HG02943 (cell line): ENCODE measurements around the gene LMOD2.

Experiments
- ATAC-seq: cut with Tn5 transposase; IDR thresholded peaks from one replicate; pipeline ENCODE4 v1.9.1; 2021; ENCODE audit warnings: mild to moderate bottlenecking, low read depth, moderate library complexity; ENCODE audit not compliant: unreplicated experiment

Gene LMOD2

DNA sequence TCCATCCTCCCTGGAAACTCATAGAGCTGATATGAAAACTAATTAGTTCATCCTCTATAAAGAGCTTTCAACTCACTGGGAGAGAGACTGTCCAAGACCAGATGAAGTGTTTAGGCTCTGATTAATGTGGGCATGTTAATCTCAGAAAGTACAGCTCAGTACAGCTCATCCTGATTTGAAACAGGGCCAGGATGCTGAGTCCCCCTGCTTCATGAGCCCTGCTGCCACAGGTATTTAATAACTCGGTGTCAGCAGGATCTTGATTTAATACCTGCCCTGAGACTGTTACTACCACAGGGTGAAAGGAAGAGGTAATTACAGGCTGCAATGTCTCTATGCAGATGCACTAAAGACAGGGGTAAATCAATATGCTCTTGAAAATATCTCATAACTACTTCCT lies 10.8 kb downstream of the LMOD2 start:
- no peak for ATAC-seq

DNA sequence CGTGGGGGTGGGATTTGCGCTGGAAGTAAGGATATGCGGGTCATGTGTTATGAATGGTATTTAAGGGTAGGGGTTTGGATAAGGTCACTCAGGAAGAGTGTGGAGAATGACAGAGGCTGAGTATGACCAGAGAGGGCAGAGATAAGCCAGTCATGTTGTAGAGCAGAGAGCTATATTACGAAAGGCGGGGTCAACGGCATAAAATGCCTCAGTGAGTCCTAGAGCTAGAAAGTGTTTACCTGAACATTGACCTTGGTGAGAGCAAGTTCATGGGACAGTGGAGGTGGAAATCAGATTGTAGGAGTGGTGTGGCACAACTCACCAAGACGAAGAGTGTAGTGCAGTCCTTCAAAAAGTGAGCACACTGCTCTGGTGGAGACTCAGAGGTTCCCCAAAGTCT lies 13.8 kb downstream of the LMOD2 start:
- no peak for ATAC-seq

DNA sequence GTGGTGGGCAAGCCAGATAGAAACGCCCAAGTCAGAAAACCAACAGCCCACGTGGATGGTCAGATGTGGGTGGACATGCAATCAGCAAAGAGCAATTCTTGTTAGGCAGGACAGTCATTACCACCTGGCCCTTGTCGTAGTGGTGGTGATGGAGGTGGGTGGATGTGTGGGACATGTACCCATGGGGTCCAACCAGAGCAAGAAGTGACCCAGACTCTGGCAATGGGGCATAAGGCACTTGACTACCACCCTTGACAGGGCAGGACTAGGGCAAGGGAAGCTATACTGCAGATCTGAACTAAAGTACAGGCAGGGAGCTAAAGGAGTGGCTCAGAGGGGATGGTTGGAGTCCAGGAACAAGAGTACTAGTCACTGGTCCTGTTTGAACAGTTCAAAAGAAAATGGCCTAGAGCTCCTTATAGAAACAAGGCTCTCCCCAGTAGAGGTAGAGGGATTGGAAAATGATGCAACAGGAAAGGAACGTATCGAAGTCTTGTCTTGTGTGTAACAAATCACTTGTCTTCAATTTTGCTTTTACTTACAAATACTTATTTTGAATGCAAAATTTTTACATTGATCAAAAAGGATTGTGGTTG lies 17.6 kb downstream of the LMOD2 start:
- no peak for ATAC-seq

DNA sequence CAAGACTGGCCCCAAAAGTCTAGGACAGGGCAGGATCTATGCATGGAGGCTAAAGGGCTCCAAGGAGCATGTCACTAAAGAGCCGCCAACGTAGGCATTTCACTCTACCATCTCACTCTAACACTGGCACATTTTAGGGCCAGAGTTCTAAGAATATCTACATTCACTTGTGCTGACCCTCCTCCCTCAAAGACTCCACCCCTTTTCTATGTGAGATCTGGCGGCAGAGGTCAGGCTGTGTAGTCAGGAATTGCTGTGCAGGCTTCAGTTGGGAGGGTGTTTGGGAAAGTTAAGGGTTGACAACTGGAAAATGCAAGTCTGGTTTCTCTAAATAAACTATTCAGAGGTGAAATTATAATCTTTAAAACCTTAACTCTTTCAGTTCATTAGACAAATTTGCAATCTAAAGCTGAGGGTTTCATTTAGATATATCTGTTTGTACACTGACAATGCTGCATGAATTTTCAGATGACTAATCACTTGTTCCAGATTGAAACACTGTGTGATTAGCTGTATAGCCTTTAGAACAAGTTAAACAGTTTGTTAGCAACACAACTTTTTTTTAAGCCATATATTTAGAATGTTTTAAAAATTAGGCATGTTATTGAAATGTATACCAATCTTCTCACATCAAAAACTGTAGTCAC lies 18.2 kb downstream of the LMOD2 start:
- no peak for ATAC-seq

DNA sequence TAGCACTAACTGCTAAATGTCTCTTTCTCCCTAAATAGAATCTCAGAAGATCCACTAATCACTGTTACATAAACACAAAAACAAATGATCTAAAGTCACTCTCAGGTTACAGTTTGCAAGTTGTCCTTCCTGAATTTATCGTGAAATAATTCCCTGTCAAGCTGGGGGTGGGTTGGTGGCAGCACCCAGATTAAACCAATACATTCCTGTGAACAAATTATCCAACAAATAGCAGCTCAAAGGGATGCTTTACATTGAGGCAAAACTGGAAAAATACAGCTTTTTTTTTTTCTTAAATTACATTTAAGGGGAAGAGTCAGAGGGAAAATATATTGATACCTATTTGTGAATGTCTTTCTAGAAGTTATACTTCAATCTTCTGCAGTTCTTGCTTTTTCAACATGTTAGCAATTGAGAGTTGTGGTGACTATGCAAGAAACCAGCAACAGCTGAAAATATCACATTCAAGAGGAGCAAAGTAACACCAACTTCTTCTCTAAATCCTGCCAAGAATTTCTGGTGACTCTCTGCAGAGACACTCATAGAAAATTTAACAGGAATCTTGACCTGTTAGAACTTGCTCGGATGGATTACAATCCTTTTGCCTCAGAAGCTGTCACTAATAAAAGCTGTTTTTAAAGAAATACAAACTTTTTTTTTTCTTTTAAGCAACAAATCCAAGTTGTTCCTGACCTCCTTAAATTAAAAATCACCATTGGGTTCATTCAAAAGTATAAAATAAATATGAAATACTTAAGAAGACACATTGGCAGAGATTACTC lies 18.9 kb downstream of the LMOD2 start:
- ATAC-seq: no peak

DNA sequence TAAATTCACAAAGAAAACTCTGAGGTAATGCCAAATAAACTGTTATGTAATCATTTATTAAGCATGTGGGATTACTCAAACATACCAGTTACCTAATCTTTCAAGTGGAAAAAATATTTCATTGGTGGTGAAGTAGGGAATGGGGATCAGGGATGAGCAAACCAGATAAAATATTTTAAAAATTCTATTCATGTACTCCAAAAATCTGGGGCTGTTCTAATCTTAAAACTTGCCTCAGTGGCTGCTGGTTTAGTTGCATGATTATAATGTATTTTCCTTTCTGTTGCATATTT lies 19.5 kb downstream of the LMOD2 start:
- no peak for ATAC-seq

DNA sequence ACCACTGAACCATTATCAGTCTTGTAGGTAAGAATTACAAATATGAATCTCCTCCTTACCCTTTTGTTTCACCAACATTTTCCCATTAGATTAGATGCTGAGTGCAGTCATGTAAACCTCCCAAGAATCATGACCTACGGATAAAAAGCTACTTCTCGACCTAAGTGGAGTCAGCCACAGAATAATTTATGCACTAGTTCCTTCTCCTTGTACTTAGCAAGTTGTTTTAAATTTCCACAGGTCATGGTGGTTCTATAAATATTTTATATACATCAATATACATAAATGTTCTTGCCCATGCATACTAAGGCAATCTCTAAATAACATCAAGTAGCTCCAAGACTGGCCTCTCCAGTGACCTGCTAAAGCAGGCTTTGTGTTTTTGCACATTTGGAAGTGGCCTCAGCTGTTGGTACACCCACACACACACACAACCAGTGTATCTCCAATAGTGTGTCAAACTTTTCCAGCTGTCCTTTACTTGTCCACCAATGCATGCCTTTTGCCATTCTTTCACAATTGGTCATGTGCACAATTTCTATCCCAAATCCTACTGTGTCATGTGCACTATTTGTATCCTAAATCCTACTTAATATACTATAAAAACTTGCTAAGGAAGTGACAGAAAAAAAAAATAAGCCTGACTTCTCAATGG lies 21.5 kb downstream of the LMOD2 start:
- ATAC-seq: no peak

DNA sequence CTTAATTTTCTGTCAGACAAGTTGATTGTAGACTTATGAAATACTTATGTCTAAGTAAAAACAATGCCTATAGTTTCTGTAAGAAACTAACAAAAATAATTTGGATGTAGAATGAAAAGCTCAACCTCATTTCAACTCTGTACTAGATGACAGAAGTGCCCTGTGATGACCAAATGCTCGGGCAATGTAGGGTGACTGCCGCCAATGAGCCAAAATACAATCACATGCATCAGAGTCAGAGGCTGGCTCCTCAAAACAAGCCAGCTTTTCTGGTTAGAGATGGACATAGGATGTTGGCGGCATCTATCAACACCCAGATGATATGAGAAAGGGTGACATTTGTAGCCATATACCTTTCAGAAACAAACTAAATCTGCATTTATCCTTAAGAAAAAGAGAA lies 23.9 kb downstream of the LMOD2 start:
- no peak for ATAC-seq

DNA sequence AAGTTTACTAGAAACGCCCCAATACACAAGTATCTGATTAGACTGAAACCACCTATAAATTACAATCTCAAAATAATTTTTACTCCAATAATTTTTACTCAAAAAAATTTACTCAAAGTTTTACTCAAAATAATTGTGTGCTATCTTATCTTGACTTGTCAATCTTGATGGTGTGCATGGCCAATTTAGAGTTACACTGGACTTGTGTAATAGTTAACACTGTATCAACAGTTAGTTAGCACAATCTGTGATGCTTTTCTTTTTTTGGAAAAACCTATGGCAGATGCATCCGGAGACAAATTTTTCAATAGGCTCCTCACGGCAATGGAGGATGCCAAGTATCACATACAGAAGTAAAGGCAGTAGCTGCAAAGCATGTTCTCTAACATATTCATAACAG lies 24.9 kb downstream of the LMOD2 start:
- no peak for ATAC-seq

DNA sequence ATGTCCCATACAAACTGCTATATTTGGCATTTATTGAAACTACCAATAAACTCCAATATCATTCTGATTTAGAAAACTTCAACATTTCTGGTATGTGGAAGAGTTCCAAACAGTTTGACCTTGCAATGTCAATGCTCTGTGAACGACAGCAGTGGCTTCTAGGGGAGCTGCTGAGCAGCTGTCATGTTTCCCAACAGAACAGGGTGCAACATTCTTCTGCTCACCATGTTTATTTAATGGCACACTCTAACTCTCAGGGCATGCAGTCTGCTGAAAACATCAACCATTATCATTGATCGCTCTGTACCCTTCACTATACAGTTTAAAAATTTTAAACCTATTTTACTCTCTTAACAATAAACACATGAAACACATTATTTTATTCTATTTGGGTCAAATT lies 25.9 kb downstream of the LMOD2 start:
- ATAC-seq: no peak

DNA sequence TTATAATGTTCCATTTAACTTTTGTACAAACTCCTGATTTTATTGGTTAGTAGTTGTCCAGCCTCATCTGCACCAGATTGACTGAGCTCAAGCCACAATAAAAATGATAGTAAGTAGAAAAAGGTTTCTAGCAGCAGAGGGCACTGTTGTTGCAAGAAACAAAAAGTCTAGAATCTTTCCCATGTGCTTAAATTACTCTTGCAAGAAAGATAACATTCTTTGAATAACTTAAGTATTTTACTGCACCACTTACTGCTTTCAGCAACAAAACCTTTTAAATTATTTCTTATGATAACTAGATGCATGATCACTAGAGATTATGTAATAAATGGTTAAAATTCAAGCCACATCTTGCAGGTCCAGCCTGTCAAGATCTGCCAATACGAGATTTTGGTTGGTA lies 27.0 kb downstream of the LMOD2 start:
- no peak for ATAC-seq

DNA sequence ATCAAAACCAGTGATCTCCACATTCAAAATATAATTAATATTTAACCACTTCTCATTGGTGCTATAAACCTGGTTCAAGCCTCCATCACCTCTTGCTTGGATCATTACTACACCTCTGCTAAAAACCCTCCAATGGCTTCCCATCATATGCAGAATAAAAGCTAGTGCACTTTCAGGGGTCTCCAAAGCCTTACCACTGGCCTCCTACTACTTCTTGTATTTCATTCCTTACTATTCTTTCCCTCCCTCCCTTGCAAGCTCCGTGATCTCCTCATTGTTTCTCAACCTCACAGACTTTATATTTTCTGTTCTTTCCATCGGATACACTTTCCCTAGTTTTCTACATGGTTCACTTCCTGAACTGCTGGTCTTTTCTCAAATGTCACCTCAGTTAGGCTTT lies 31.5 kb downstream of the LMOD2 start:
- no peak for ATAC-seq

DNA sequence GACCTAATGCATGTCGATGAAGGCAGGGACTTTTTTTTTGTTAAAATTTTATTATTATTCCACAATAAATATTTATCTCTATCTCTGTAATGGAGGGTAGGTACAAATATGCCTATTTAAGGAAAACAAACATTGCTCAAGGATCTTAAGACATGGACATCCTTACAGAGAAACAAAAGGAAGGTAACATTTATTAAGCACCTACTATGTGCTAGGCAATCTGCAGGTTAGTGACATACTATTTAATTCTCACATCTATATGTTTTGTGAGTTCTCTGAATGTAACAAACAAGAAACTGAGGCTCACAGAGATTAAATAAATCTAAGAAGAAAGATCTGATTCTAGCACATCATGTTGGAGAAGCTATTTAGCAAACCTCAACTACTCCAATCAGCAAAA lies 32.1 kb downstream of the LMOD2 start:
- ATAC-seq: no peak

DNA sequence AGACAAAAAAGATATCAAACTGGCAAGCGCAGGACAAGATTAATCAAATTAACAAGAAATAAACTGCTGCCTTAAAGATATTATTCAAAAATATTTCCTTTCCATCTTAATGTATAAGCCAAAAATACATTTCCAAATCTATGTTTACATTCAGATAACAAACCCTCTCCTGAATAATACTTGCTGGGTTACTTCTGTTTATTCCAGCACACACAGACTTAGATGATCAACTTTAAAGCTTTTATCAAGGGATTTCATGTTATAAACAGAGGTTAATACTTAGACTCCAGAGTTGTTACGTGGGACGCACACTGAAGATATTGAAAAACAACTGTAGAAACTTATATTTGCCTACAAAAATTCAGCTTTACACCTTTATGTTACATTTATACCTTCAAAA lies 33.6 kb downstream of the LMOD2 start:
- no peak for ATAC-seq

DNA sequence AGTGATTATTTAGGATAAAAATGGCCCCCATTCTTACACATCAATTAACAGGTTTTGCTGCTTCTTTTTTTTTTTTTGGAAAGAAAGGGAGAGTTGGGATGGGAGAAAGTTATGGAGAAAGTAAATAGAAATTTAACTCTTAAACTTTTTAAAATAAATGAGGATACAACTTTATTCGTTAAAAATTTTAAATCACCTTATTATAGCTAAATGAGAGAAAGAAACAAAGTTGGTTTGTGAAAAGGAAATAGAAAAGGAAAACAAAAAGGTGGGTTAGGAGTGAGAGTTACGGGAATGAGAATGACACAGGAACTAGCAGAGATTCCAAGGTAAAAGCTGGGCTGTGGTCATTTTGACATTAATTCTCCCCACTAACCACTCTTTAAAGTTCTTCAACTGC lies 34.9 kb downstream of the LMOD2 start:
- ATAC-seq: no peak

DNA sequence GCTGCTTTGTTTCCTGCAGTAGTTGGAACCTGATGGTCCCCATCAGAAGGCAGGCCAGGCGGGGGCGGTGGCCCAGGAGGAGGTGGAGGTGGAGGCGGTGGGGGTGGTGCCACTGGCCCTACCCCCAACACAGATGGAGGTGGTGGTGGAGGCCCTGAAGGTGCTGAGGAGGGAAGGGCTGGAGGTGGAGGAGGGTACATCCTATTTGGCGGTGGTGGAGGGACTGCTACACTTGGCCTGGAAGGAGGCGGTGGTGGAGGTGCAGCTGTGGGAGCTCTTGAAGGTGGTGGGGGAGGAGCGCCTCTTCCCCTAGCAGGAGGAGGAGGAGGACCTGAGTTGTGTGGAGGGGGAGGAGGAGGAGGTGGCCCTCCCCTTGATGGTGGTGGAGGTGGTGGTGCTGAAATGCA lies 36.8 kb downstream of the LMOD2 start:
- ATAC-seq: no peak

DNA sequence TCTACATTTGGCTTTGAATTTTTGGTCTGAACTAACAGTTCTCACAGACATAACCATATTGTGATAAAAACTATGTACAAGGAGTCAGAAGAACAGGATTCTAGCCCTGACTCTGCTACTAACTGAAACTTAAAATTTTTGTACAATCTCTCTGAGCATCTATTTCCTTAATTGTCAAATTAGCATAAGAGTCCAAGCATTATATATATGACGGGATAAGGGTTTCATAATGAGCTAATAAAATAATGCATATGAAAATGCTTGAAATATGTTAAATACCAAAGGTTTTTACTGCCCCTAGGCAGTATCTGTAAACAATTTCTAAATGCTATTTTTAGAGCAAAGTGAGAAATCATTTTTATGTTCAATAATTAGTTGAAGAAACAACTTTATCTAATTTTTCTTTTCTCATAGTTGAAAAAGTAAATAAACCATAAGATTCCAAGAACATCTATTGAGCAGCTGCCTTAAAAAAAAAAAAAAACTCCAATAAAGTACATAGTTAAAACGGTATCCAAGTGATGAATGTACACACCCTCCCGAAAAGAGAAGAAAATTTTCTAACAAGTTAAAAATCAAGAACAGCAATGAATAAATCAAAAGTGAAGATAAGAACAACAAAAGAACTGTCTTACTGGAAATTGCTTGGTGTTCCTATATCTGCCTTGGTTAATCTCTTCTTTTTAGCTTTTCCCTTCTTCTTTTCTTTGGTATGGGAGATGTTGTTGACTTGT lies 40.4 kb downstream of the LMOD2 start:
- no peak for ATAC-seq

DNA sequence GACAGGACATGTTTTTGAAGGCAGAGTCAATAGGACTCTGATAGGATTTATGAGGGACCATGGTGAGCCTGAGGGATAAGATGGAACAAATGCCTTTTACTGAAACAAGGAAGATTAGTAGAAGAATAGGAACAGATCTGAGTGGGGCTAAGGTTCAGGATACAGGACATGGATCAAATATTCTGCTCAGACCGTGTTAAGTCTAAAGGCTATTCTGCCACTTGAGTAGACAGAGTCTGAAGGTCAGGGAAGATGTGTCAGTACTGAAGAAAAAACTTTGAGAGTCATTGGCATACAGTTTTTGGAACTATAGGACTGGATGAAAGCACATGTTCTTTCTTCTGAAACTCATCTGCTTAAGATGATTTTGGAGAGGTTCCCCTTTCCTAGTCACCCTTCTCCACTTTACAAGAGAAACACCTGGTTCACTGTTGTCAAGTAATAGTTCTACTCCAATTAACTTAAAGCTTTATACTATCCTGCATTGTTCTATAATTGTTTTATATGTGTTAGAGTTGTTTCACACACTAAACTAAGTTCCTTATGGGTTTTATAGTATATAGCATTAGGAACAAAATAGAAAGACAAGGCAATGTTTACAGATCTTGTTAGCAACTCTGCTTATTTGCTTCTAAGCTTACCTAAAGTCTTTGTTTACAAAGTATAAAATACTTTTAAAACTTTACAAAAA lies 49.7 kb downstream of the LMOD2 start:
- ATAC-seq: no peak

DNA sequence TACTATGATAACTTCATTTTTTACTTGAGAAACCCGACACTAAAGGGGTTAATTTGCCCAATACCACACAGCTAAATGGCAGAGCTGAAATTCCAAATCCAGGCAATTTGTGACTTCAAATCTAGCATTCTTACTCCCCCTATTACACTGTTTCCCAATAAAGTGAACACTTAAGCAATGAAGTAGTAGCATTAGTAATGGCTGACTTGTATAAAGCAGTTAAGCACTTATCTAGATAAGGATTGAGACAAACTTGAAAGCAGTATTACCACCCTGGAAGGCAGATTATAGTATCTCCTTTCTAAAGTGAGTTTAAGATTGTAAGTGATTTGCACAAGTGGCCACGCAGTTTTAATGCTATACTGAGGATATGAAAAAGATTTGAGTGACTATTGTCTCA lies 53.9 kb downstream of the LMOD2 start:
- ATAC-seq: no peak

DNA sequence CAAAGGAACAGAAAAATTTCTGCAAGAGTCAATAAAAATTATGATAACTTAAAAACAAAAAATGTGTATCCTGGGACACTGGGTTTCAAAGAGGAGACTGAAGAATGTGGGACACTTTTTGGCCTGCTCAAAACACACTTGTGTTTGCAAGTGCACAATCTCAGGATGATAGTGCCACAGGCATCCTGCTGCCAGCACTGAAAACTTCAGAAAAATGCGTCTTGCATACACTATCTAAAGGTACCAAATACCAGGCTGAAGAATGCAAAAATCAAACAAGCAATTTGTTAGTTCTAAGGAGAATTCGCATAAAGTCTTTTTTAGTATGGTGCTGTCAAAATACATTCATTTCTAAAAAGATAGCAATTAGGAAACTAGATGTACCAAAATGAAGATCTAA lies 55.0 kb downstream of the LMOD2 start:
- ATAC-seq: no peak
